Liver (tissue), 9 donors: ENCODE data around the gene PRR5L. TPM values are rescaled to one million over a fixed set of nuclear protein-coding genes. Genes with fewer than 3 reads are reported as not detected.
"Not testable (repeated sequence)": the region's sequence is repeated elsewhere in the genome, so short reads cannot be mapped to it uniquely, and the experiment has no call there.

ENCODE experiments used
- DNase-seq: peaks from one replicate; pipeline ENCODE4 v3.0.0-alpha.2; 2017; ENCODE audit warnings: low spot score
- H3K27ac ChIP-seq, 2 donors: one replicate each; pipeline ENCODE4 v1.7.0; 2013; ENCODE audit warnings: inconsistent platforms in 2 of 2, low read length in 2 of 2, control low read depth in 1 of 2, low read depth in 1 of 2, mild to moderate bottlenecking in 1 of 2
- H3K27me3 ChIP-seq, 4 donors: one replicate each; pipeline versions ENCODE4 v1.6.1 to v1.7.0; 2013; ENCODE audit warnings: low read length in 3 of 4, inconsistent platforms in 1 of 4, mild to moderate bottlenecking in 1 of 4, moderate library complexity in 1 of 4; ENCODE audit not compliant: control insufficient read depth in 4 of 4, insufficient read depth in 4 of 4
- H3K36me3 ChIP-seq, 4 donors: one replicate each; pipeline versions ENCODE4 v1.6.1 to v1.7.0; 2013; ENCODE audit warnings: low read length in 3 of 4, mild to moderate bottlenecking in 3 of 4, low read depth in 1 of 4, moderate library complexity in 1 of 4; ENCODE audit not compliant: control insufficient read depth in 4 of 4, insufficient read depth in 3 of 4
- H3K4me1 ChIP-seq, 4 donors: one replicate each; pipeline versions ENCODE4 v1.6.1 to v1.7.0; 2013; ENCODE audit warnings: low read length in 3 of 4, mild to moderate bottlenecking in 3 of 4, moderate library complexity in 1 of 4; ENCODE audit not compliant: control insufficient read depth in 4 of 4, insufficient read depth in 4 of 4
- H3K4me3 ChIP-seq, 3 donors: one replicate each; pipeline versions ENCODE4 v1.6.1 to v1.7.0; 2013; ENCODE audit warnings: low read length in 3 of 3, control low read depth in 1 of 3, low read depth in 1 of 3, mild to moderate bottlenecking in 1 of 3
- H3K9ac ChIP-seq, 2 donors: one replicate each; pipeline ENCODE4 v1.7.0; 2013; ENCODE audit warnings: low read length in 2 of 2, mild to moderate bottlenecking in 2 of 2, moderate library complexity in 2 of 2, control low read depth in 1 of 2, low read depth in 1 of 2
- H3K9me3 ChIP-seq, 4 donors: one replicate each; pipeline versions ENCODE4 v1.6.1 to v1.7.0; 2013; ENCODE audit warnings: low read length in 3 of 4; ENCODE audit not compliant: control insufficient read depth in 4 of 4
- ATF3 ChIP-seq: IDR thresholded peaks from 2 replicates; pipeline ENCODE4 v1.6.1; 2016; ENCODE audit warnings: antibody characterized with exemption
- CTCF ChIP-seq: fragments of 150-350 bp; IDR thresholded peaks from 2 replicates; pipeline ENCODE4 v1.5.1; 2017; ENCODE audit warnings: improper control_type of control experiment, low read depth, low read length; ENCODE audit not compliant: missing input control
- EGR1 ChIP-seq, 2 donors: IDR thresholded peaks; 2 replicates each; pipeline ENCODE4 v1.6.1; 2016 to 2018; ENCODE audit warnings: antibody characterized with exemption in 2 of 2, low read depth in 2 of 2
- FOXA2 ChIP-seq: IDR thresholded peaks from 2 replicates; pipeline ENCODE4 v1.6.1; 2016; ENCODE audit warnings: antibody characterized with exemption
- GABPA ChIP-seq, 2 donors: IDR thresholded peaks in 1 of 2; conservative IDR thresholded peaks in 1 of 2; 2 replicates each; pipeline ENCODE4 v1.6.1; 2016; ENCODE audit warnings: antibody characterized with exemption in 2 of 2, mild to moderate bottlenecking in 1 of 2, moderate library complexity in 1 of 2
- HNF4A ChIP-seq, 2 donors: conservative IDR thresholded peaks; 2 replicates each; pipeline ENCODE4 v1.6.1; 2016; ENCODE audit warnings: antibody characterized with exemption in 2 of 2, mild to moderate bottlenecking in 2 of 2
- HNF4G ChIP-seq: IDR thresholded peaks from 2 replicates; pipeline ENCODE4 v1.6.1; 2016; ENCODE audit warnings: antibody characterized with exemption
- JUND ChIP-seq, 2 donors: IDR thresholded peaks; 2 replicates each; pipeline ENCODE4 v1.6.1; 2016; ENCODE audit warnings: antibody characterized with exemption in 2 of 2
- NR2F2 ChIP-seq: IDR thresholded peaks from 2 replicates; pipeline ENCODE4 v1.6.1; 2016; ENCODE audit warnings: antibody characterized with exemption
- RAD21 ChIP-seq, 2 donors: IDR thresholded peaks; 2 replicates each; pipeline ENCODE4 v1.6.1; 2016; ENCODE audit warnings: antibody characterized with exemption in 2 of 2, mild to moderate bottlenecking in 2 of 2
- RXRA ChIP-seq, 2 donors: IDR thresholded peaks; 2 replicates each; pipeline ENCODE4 v1.6.1; 2017 to 2018; ENCODE audit warnings: antibody characterized with exemption in 2 of 2, mild to moderate bottlenecking in 1 of 2
- SP1 ChIP-seq: IDR thresholded peaks from 2 replicates; pipeline ENCODE4 v1.6.1; 2018; ENCODE audit warnings: antibody characterized with exemption, mild to moderate bottlenecking
- YY1 ChIP-seq: IDR thresholded peaks from 2 replicates; pipeline ENCODE4 v1.6.1; 2016; ENCODE audit warnings: antibody characterized with exemption, mild to moderate bottlenecking
- WGBS: extraction: QIAGEN DNeasy Blood & Tissue Kit; methylation state at CpG from one replicate; pipeline ENCODE4 v1.1.7; 2013; 5-methylcytosine and 5-hydroxymethylcytosine counted together
- polyA plus RNA-seq, 2 donors: library from polyadenylated mRNA; stranded (reverse) in 1 of 2; unstranded in 1 of 2; fragments of 200-250 nt in 1 of 2; fragments of >200 nt in 1 of 2; fragmentation: Nextera tagmentation in 1 of 2; extraction: Ambion mirVana in 1 of 2; gene quantifications; one replicate each; pipeline versions ENCODE4 v1.2.1 to v1.2.3, GENCODE V29; 2013 to 2015
- total RNA-seq, 2 donors: library from RNA; depleted of rRNA; stranded (reverse); fragments of >200 nt; gene quantifications; one replicate each; pipeline ENCODE4 v1.2.3, GENCODE V29; 2014
- TF ChIP-seq, protein P1 (sequence below): IDR thresholded peaks from 2 replicates; pipeline ENCODE4 v1.6.1; 2016; ENCODE audit warnings: antibody characterized with exemption
- TF ChIP-seq, protein P2 (sequence below): IDR thresholded peaks from 2 replicates; pipeline ENCODE4 v1.6.1; 2016; ENCODE audit warnings: antibody characterized with exemption
- donor health status: healthy.
- donor health status: healthy.
- donor health status: healthy.
- donor health status: healthy.
- donor health status: healthy.

The PRR5L gene
- total and polyA plus RNA-seq, 4 donors, result 1.2 to 8.5 (median 4.5) TPM

- 16% methylated on average over 2 of the region's 2 CpGs for whole genome bisulfite sequencing
- Histone ChIP-seq H3K4me1 (no peaks in the 10 kb centered on the region), H3K9me3 (no peaks in the 10 kb centered on the region), H3K36me3 (no peaks in the 10 kb centered on the region), H3K4me3 (no peak overlapping the region), H3K9ac (no peak overlapping the region), H3K27ac (no peak overlapping the region), H3K27me3 (peaks cover 0 to 9% (median 0%) of the 10 kb centered on the region in 4 donors)
- no peak for TF ChIP-seq ATF3
- TF ChIP-seq FOXA2, result no peak
- TF ChIP-seq, protein P1, sequence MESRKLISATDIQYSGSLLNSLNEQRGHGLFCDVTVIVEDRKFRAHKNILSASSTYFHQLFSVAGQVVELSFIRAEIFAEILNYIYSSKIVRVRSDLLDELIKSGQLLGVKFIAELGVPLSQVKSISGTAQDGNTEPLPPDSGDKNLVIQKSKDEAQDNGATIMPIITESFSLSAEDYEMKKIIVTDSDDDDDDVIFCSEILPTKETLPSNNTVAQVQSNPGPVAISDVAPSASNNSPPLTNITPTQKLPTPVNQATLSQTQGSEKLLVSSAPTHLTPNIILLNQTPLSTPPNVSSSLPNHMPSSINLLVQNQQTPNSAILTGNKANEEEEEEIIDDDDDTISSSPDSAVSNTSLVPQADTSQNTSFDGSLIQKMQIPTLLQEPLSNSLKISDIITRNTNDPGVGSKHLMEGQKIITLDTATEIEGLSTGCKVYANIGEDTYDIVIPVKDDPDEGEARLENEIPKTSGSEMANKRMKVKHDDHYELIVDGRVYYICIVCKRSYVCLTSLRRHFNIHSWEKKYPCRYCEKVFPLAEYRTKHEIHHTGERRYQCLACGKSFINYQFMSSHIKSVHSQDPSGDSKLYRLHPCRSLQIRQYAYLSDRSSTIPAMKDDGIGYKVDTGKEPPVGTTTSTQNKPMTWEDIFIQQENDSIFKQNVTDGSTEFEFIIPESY, result no peak
- TF ChIP-seq HNF4G, result no peak
- TF ChIP-seq JUND (IDR thresholded peaks at IDR 0.05), result no peak
- TF ChIP-seq CTCF, result no peak
- TF ChIP-seq HNF4A (conservative IDR thresholded peaks at IDR 0.05), result no peak
- DNase-seq, result no peak
Measured at GRCh38 chr11:36317992-36318391, 21.9 kb downstream of the PRR5L start.

GRCh38 chr11:36324956-36325355 lies 28.9 kb downstream of the PRR5L start:
- H3K27me3 ChIP-seq, H3K4me3 ChIP-seq, H3K36me3 ChIP-seq, H3K9ac ChIP-seq, H3K27ac ChIP-seq, H3K9me3 ChIP-seq, DNase-seq, H3K4me1 ChIP-seq: not testable (repeated sequence)
- 88% methylated on average over 15 of the region's 15 CpGs for WGBS

DNA sequence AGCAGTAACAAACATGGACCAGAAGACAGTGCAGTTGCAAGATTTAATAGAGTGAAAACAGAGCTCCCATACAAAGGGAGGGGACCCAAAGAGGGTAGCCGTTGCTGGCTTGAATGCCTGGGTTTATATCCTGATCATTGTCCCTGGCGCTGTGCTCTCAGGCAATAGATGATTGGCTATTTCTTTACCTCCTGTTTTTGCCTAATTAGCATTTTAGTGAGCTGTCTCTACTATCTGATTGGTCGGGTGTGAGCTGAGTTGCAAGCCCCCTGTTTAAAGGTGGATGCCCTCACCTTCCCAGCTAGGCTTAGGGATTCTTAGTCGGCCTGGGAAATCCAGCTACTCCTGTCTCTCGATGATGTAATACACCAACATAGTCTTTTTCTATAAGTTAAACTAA lies 29.3 kb downstream of the PRR5L start:
- H3K27me3 ChIP-seq, H3K4me3 ChIP-seq, H3K9me3 ChIP-seq, H3K4me1 ChIP-seq, DNase-seq, H3K27ac ChIP-seq, H3K9ac ChIP-seq, H3K36me3 ChIP-seq: not testable (repeated sequence)
- 83% methylated on average over 5 of the region's 5 CpGs for WGBS

GRCh38 chr11:36326524-36327419 lies 30.7 kb downstream of the PRR5L start:
- DNase-seq, result no peak
- 51% methylated on average over 3 of the region's 3 CpGs for WGBS
- Histone ChIP-seq H3K9me3 (no peaks in the 10 kb centered on the region), H3K4me1 (no peaks in the 10 kb centered on the region), H3K27me3 (no peaks in the 10 kb centered on the region), H3K4me3 (no peak overlapping the region), H3K9ac (no peak overlapping the region), H3K27ac (no peak overlapping the region), H3K36me3 (no peaks in the 10 kb centered on the region)
- TF ChIP-seq HNF4A (conservative IDR thresholded peaks at IDR 0.05) (no peak), RXRA (IDR thresholded peaks at IDR 0.05) (no peak), ATF3 (no peak), SP1 (no peak), JUND (IDR thresholded peaks at IDR 0.05) (no peak), EGR1 (IDR thresholded peaks at IDR 0.05; ENCODE audit: low read depth in 2 of 2) (no peak), NR2F2 (no peak), RAD21 (IDR thresholded peaks at IDR 0.05) (no peak), YY1 (no peak), GABPA (IDR thresholded peaks at IDR 0.05 in 1 of 2, conservative IDR thresholded peaks at IDR 0.05 in 1 of 2) (no peak), FOXA2 (no peak)
- TF ChIP-seq, protein P1, result no peak
- TF ChIP-seq, protein P2, sequence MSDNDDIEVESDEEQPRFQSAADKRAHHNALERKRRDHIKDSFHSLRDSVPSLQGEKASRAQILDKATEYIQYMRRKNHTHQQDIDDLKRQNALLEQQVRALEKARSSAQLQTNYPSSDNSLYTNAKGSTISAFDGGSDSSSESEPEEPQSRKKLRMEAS, result no peak
